ENCODE data around the gene MFAP5.
A peak's percentile ranks its signal among the peaks of the same experiment; 100 is the strongest.

The MFAP5 gene, protein sequence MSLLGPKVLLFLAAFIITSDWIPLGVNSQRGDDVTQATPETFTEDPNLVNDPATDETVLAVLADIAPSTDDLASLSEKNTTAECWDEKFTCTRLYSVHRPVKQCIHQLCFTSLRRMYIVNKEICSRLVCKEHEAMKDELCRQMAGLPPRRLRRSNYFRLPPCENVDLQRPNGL

DNA sequence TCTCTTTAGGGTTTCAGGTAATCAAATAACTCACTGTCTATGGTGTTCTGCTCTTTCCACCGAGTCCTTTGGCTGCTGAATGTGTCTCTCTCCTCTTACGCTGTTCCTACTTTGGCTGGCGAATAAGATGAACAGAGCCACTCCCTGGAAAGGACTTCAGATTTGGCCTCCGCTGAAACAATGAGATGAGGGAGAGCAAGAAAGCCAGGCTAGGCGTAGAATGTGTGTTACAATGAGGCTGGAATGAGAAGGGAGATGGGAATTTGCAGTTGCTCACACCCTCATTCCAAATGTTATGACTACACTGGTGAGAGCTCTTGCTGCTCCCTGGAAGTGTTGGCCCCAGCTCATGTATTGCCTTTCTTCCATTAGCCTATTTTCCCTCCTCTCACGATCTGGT is at the start of gene MFAP5:
Gene MFAP5 (minus strand): TSS at position 234 of the 400 bp plus-strand sequence. CDS start 722 bp downstream, outside the sequence.
- no peak for DNase-seq (ENCODE audit: low read depth in 2 of 2, low spot score in 1 of 2)

DNA sequence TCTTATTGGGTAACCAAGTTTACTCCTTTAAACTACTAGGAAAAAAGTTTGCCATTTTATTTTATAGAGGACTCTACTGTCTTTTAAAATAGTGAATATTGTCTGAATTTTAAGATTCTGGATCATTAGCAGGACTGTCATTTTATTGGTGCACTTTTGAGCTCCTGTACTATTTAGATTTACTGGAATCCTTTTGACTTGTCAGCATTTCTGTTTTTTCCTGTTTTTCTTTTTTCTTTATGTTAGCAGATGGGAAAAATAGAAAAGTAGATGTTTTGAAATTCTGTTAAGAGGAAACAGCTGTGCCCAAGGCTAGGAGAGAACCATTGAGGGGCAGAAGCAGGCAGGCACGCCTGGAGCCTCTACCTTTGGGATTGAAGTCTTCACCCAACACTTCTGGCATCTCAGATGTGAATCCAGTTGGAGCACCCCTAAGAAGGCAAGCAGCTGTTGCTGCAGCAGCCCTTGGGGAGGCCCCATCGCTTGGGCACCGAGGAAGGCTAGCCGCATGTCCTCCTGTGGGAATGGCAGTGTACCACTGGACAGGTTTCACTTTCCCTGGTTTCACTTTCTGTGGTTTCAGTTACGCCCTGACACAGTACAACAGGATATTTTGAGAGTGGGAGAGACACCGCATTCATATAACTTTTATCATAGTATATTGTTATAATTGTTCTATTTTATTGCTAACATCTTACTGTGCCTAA is 46.7 kb upstream of the MFAP5 start:
- no peak for DNase-seq (ENCODE audit: low read depth in 2 of 2, low spot score in 1 of 2)

DNA sequence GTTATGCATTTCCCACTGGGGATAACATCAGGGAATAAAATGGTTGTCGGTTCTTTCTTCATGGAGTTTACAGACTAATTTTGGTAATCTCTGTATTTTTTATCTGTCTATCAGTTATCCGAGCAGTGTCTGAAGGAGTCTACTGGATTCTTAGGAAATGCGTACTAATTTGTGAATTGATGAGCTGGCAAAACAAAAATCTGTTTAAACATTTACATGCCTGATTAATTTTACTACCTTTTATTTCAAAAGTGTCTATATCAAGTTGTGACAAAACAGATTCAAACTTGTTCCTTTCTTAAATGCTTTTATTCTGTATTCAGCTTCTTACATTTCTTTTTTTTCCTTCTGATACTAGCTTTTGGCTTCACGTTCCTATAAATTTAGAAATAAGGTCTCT is 39.5 kb upstream of the MFAP5 start:
- no peak for DNase-seq (ENCODE audit: low read depth in 2 of 2, low spot score in 1 of 2)

DNA sequence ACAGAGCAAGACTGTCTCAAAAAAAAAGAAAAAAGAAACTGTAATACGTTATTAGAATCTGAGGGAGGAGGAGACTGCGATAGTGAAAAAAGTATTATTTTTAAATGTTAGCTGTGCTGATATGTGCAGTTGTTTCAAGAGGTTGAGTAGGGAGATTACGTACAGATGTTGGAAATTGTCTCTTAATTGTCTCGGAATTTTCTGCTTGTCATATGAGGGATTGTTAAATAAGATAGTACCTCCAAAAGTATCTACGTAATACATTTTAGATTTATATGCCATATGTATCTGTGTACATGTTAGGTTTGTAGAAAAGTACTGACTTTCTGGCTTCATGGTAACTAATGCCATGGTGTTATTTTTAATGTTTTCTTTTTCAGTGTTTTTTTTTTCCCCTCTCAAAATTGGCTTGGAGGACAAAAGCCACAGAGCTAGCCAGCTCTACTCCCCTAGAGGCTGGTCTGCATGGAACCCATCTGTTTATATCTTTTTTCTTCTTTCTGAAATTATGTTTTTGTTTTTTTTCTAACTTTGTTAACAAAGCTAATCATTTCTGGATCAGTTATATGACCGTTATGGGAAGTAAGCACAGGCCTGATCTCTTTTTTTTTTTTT is 38.5 kb upstream of the MFAP5 start:
- DNase-seq (ENCODE audit: low read depth in 2 of 2, low spot score in 1 of 2) = no peak

DNA sequence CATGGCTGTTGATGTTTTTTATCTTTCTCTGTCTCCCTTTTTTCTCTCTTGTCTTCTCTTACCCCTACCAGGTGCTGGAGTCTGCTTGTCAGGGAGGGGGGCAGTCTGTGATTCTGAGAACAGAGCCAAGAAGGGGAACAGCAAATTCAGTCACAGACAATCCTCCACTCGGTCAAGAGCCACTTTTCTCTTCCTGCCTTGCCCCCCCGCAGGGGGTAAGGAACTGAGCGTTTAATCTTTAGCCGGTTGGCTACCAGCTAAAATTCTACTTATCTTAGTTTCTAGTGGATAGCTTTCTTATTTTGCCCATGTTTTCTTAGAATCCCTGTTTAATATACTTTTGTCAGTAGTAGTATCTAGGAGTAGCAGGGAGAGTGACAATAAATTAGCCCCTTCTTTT is 37.1 kb upstream of the MFAP5 start:
- no peak for DNase-seq (ENCODE audit: low read depth in 2 of 2, low spot score in 1 of 2)

DNA sequence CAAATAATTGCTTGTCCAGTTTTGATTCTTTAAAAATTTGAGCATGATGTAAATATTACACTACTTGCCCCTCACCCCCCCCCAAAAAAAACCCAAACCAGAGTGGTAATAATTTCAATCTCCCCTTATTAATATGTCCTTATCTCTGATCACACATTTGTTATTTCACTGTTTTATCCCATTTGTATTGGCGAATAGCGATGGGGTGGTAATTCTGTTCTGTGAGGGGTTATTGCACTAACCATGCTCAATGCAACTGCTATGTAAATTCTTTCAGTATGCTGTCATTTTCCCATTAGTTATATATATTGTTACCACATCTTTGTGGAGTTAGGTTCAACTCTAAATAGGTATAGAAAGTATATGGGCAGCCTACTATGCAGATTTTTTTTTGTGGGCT is 36.3 kb upstream of the MFAP5 start:
- no peak for DNase-seq (ENCODE audit: low read depth in 2 of 2, low spot score in 1 of 2)

DNA sequence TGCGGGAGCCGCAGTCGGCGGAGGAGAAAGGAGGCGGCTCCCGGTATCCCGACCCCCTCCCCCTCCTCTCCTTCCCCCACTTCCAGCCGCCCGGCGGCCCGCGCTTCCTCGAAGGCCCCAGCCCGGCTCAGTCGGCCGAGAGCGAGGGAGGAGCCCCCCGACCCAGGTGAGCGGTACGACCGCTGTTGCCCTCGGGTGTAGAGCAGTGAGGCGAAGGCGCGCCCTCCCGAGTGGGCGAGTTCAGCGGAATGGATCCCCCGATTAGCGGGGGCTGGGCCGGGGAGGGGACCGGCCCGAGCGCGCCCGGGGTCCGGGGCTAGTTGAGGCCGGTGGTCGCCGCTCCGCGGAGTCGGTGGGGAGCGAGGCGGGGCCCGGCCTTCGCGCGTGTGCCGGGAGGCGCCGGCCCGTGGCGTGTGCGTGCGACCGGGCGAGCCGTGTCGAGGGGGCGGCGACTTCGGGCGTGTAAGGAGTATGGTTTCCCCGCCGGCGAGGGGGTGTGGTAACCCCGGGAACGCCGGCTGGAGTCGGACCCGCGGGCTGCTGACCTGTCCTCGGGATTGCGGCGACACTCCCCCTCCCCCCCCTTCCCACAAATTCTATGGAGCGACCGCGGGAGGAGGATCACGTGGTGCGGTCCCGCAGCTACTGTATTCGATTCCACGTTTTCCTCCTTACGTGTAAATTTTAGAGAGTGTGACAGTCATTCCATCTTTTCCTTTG is 35.7 kb upstream of the MFAP5 start:
- DNase-seq (ENCODE audit: low read depth in 2 of 2, low spot score in 1 of 2) = peak in 1 of 2 donors; percentile 12

DNA sequence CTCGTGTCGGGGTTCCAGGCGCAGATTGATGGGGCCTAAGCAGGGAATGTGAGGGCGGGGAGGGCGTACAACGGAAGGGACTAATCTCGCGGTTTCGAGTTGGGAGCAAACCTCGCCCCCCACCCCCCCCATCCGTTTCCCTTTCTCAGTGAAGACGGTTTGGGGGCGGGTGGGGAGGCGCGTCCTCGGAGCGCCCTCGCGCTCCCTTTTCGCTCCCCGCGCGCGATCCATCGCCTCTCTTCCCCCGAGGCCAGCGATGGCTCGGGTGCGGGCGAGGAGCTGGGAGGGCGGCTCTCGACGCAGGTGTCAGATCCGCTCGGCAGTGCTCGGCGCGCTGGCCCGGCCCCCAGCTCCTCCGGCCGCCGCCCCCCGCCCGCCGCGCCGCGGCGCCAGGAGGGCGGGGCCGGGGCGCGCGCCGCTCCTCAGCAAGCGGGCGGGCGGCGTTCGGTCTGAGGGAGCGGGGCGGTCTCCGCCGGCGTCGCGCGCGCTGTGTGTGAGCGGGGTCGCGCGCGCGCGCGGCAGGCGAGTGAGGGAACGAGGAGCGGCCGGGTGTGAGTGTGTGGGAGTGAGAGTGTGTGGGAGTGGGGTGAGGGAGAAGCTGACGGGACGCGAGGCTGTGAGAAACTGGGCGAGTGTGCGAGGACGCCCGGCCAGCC is 35.0 kb upstream of the MFAP5 start, which contains the start of gene RIMKLB:
Gene RIMKLB (plus strand): TSS at position 516 of the 656 bp plus-strand sequence. CDS start 15,876 bp downstream, outside the sequence.
- DNase-seq (ENCODE audit: low read depth in 2 of 2, low spot score in 1 of 2) = peak; percentile 67 to 77

DNA sequence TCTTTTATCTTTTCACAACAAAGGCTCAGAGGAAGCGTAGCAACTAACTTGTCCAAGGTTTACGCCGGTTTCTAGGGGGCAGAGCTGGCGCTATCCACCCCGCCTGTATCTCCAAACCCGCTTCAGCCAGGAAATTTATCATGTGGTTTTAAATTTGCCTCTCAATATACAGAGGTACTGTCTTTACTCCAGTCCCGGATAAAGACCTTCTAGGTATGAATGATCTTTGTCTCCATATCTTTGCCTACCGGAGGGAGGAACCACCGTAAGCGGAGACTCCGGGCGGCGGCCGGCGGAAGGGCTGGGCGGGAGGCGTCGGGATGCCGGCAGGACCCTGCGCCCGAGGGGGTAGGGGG is 34.5 kb upstream of the MFAP5 start:
- DNase-seq (ENCODE audit: low read depth in 2 of 2, low spot score in 1 of 2) = no peak

DNA sequence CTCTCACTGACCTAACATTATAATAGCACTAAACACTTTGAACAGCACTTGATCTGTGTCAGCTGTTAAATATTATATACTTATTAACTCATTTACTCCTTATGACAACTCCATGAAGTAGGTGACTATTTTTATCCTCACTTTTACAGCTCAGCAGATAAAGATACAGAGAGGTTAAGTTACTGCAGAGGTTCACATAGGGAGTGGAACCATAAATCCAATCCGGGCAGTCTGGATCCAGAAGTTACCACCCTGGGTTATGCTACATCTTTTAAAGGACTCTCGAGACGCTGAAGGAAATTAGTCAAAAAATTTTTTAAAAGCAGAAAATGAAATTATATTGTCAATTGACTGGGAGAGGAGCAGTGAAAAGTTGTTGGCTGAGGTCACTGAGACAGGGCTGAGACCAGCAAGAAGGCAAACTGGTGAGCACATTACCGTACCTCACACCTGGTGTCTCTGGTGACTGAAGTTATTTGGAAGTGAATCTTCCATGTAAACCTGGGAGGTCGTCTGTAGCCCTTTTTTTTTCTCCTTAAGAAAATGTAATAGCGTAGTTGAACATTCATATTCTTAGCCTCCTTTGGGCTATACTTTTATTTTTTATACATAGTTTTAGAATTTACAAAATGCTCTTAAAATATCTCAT is 33.9 kb upstream of the MFAP5 start:
- no peak for DNase-seq (ENCODE audit: low read depth in 2 of 2, low spot score in 1 of 2)

DNA sequence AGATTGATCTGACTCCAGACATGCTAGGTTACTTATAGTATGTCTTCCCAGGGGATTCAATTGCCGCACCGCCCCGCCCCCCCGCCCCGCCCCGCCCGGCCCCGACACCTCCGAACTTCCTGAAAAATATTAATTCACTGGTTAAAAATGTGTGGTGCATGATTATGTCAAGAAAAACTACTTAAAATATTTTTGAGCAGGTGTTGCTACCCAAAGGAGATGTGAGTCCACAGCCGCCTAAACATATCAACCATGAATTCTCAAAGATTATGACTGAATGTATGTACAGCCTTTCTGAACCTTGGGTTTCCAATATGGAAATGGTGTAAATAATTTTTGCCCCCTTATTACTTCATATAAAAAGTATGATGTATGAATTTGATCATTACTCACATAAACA is 32.5 kb upstream of the MFAP5 start:
- DNase-seq (ENCODE audit: low read depth in 2 of 2, low spot score in 1 of 2) = no peak

DNA sequence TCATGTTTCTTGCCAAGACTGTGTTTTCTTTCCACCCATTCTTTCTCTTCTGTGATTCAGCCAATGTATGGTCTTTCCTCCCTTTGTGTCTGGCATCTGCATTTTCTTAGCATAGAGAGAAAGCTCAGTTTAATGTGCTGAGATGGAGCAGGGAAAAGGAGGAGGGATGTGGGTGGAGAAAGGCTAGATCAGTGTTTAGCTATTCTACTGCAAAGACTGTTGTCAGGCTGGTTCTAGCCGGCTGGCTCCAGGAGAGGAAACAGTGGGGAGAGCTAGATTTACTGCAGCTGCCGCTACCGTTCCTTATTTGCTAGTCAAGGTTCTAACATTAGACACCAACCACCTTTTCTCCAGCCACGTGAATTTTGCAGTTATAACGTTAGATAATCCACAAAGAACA is 29.9 kb upstream of the MFAP5 start:
- no peak for DNase-seq (ENCODE audit: low read depth in 2 of 2, low spot score in 1 of 2)

DNA sequence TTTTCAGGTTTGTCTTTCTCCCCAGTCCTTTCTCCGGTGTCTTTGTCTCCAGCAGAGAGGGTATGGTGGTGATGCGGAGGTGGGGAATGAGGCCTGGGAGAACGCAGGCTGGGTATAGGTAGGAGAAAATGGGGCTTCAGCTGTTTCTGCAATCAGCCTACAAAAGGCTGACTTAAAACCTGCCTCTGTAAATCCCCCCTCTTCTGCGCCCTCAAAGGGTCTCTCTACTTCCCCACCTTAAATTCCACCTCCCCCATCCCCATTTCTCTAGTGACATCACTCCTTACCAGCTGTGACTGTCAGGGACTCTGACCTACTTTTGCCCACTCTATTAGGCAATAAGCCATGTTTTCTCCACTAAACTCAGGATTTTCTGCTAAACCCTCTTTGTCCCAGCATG is 27.1 kb upstream of the MFAP5 start:
- DNase-seq (ENCODE audit: low read depth in 2 of 2, low spot score in 1 of 2) = no peak

DNA sequence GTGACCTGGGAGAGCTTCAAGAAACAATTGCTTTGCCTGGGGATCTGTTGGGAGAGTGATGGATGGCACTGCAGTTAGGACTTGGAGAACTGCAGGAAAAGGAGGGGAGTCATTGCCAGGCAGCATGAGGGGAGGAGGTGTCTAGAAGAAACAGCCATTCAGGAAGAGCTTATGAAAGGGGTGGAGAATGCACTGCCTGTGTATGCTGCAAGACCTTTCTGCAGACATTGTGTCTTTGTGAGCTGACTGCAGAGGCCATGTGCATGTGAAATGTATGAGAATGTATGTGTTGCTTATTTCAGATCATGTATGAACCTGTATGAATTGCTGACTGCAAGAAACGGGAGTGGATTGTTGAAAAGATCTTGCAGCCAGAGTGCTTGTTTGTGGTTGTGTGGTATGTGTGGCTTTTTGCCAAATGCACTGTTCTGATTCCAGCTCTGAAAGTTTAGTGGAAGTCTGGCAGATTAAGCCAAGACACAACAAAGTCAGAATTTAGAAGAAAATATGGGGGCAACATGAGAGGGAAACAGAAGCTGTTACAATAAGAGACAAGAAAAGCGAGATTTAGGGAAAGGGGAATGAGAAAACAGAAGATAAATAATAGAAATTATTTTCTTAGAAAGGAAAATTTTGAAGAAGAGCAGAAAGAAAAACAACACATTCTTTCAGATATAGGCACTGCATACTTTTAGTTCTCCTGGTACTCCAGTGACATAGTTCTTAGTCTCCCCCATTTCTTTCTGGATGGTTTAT is 25.4 kb upstream of the MFAP5 start:
- no peak for DNase-seq (ENCODE audit: low read depth in 2 of 2, low spot score in 1 of 2)

DNA sequence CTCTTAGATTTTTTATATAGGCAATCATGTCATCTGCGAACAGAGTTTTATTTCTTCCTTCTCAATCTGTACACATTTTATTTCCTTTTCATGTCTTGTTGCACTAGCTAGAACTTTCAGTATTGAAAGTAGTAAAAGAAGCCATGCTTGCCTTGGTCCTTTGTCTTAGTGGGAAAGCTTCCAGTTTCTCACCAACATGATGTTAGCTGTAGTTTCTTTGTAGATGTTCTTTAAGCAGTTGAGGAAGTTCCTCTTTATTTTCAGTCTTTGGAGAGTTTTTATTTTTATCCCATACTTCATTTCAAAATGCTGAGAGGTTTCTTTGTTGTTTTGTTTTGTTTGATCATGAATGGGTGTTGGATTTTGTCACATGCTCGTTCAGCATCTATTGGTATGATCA is 22.4 kb upstream of the MFAP5 start:
- no peak for DNase-seq (ENCODE audit: low read depth in 2 of 2, low spot score in 1 of 2)

DNA sequence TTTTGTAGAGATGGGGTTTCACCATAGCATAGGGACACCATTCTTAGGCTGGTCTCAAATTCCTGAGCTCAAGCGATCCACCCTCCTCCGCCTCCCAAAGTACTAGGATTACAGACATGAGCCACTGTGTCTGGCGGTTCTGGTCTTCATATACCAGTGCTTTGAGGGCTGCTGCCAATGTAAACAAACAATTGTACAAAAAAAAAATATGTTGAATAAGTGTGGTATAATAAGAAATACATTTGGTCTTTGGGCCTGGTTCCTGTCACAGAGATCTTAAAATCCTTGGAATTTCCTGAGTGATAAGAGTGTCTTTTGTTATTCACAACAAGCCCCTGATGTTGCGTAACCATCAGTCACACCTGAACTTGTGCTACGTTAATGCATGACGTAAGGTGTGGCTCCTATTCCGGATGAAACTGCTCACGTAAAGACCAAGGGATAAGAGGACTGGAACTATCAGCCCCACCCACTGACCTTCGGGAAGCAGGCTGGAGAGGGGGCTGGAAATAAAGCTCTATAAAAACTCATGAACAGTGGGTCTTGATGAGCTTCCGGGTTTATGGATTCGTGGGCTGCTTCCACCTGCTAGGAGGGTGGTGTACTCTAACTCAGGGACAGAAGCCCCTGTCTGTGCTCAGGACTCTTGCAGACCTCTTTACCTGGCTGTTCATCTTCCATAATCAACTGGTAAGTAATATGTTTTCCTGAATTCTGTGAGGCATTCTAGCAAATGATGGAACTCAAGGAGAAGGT is 18.7 kb upstream of the MFAP5 start:
- no peak for DNase-seq (ENCODE audit: low read depth in 2 of 2, low spot score in 1 of 2)

DNA sequence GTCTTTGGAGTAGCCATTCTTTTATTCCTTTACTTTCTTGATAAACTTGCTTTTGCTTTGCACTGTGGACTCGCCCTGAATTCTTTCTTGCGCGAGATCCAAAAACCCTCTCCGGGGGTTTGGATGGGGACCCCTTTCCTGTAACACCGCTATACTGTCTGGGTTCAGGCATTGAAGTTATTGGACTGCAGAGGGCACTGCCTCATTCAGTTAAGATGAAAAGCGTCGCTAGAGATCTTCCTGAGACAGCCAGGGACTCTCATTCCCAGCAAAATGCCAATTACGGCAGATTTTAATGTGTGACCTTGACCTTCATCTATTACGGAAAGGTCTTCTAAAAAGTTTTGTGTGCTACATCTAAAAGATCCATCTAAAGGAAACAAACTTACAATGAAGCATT is 17.9 kb upstream of the MFAP5 start:
- DNase-seq (ENCODE audit: low read depth in 2 of 2, low spot score in 1 of 2) = no peak

DNA sequence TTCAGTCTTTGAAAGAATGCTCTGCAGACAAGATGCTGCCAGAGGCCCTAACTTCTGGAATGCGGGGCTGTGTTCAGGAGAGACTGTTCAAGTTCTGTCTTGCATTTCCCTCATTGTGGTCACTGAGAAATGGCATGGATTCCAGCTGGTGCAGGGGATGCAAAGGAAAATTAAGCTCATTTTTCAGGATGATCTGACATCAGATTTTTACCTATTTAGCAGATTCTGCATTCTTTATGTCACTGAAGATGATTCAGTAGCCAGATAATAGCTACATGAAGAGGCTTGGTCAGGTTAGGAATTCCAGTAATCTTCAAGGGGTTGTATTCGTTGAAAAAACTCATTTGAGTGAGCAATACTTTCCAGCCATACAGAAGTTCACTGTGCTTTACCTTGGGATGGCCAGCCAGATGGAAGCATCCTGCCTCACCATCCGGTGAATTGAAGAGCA is 16.1 kb upstream of the MFAP5 start:
- DNase-seq (ENCODE audit: low read depth in 2 of 2, low spot score in 1 of 2) = no peak

DNA sequence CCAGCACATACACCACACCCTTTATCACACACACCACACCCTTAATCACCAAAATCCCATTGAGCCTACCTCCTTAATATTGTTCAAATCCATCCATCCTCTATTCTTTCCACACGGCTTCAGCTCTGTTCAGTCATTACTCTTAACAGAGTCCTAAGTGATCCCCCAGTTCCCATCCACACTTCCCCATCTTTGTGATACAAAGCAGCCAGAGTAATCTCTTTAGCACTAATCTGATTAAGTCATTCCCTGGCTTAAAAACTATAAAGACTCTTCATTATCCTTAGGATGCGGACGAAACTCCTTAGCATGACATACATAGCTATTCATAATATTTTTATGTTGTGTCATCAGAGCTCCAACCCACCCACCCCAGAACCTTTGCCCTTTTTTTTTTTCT is 14.7 kb upstream of the MFAP5 start:
- no peak for DNase-seq (ENCODE audit: low read depth in 2 of 2, low spot score in 1 of 2)

All from stimulated activated CD8-positive, alpha-beta memory T cell treated with anti-CD3 and anti-CD28 coated beads, Interleukin-4, amount 100 ng/mL, for 4 hours (primary cell).